T-helper 1 cell (primary cell): Measurements from ENCODE around the gene GFPT2.

Source experiments
- DNase-seq, 5 donors: peaks; one replicate each; pipeline ENCODE4 v3.0.0-alpha.2; 2012 to 2020

The GFPT2 gene

GRCh38 chr5:180378438-180379344 lies 25.6 kb upstream of the GFPT2 start:
- DNase-seq = no peak

GRCh38 chr5:180377556-180378197 lies 24.5 kb upstream of the GFPT2 start:
- DNase-seq = no peak

GRCh38 chr5:180376511-180376910 lies 23.4 kb upstream of the GFPT2 start:
- DNase-seq = no peak

- DNase-seq = no peak
Measured at GRCh38 chr5:180375955-180376354, 22.8 kb upstream of the GFPT2 start.

- DNase-seq = no peak
Measured at GRCh38 chr5:180375291-180375690, 22.2 kb upstream of the GFPT2 start.

- no peak for DNase-seq
Measured at GRCh38 chr5:180373870-180374269, 20.7 kb upstream of the GFPT2 start.

- DNase-seq = no peak
Measured at GRCh38 chr5:180373454-180373853, 20.3 kb upstream of the GFPT2 start.

- no peak for DNase-seq
Measured at GRCh38 chr5:180371949-180372348, 18.8 kb upstream of the GFPT2 start.

GRCh38 chr5:180370861-180371641 lies 17.9 kb upstream of the GFPT2 start:
- DNase-seq = no peak

- no peak for DNase-seq
Measured at GRCh38 chr5:180367991-180368390, 14.9 kb upstream of the GFPT2 start.

- no peak for DNase-seq
Measured at GRCh38 chr5:180367300-180367699, 14.2 kb upstream of the GFPT2 start.

GRCh38 chr5:180366326-180366725 lies 13.2 kb upstream of the GFPT2 start:
- no peak for DNase-seq

- no peak for DNase-seq
Measured at GRCh38 chr5:180365829-180366228, 12.7 kb upstream of the GFPT2 start.

GRCh38 chr5:180364306-180364856 lies 11.2 kb upstream of the GFPT2 start:
- DNase-seq = no peak

GRCh38 chr5:180360078-180360957 lies 7.2 kb upstream of the GFPT2 start:
- DNase-seq = no peak

- DNase-seq = no peak
Measured at GRCh38 chr5:180358694-180359093, 5.6 kb upstream of the GFPT2 start.

- DNase-seq = no peak
Measured at GRCh38 chr5:180358179-180358578, 5.0 kb upstream of the GFPT2 start.

GRCh38 chr5:180354966-180355365 lies 1.8 kb upstream of the GFPT2 start:
- DNase-seq = no peak

GRCh38 chr5:180353980-180354452 lies 880 bp upstream of the GFPT2 start:
- no peak for DNase-seq

GRCh38 chr5:180352116-180353047 lies 754 bp downstream of the GFPT2 start:
- peak in 1 of 5 donors; percentile 7 for DNase-seq
